Endothelial cell of umbilical vein (primary cell): Measurements from ENCODE around the gene SLC20A1. TPM values are rescaled to one million over a fixed set of nuclear protein-coding genes. Genes with fewer than 3 reads are reported as not detected.

ENCODE experiments used
- BruUV-seq: library from RNA; stranded (reverse); fragments of 400-500 nt; replicated peaks from 2 replicates; lab custom pipeline; 2021; lab: Mats Ljungman, UMichigan
- CTCF ChIA-PET: fragments of 300-600, 350-600 bp; sonication (Branson Sonifier 250); formaldehyde crosslinking; loops from one replicate; lab custom pipeline; 2021; ENCODE audit warnings: antibody characterized with exemption, inconsistent platforms; lab: Charles Lee
- POLR2A ChIA-PET: fragments of 300-600, 350-600 bp; sonication (Branson Sonifier 250); formaldehyde crosslinking; loops from one replicate; lab custom pipeline; 2021; ENCODE audit warnings: antibody characterized with exemption, inconsistent platforms; lab: Charles Lee
- DNase-seq: peaks from one replicate; pipeline ENCODE4 v3.0.0-alpha.2; 2011; ENCODE audit warnings: low read depth, low spot score
- FAIRE-seq: peaks from 2 replicates; lab custom pipeline; 2011; peaks lifted over from hg19 to GRCh38; lab: Jason Lieb, UNC
- H2AFZ ChIP-seq: 2 replicates; pipeline ENCODE4 v1.6.0; 2012; ENCODE audit warnings: low read depth, low read length, control low read depth, inconsistent platforms
- H3K27ac ChIP-seq: 2 replicates; pipeline ENCODE4 v1.5.1; 2011; ENCODE audit warnings: low read depth, mild to moderate bottlenecking, control low read depth, low read length, moderate library complexity; ENCODE audit not compliant: insufficient read depth
- H3K27me3 ChIP-seq, 2 experiments: 2 replicates each; pipeline versions ENCODE4 v1.6.0 to v1.6.1; 2011; ENCODE audit warnings: low read length in 2 of 2, mixed read lengths in 1 of 2; ENCODE audit not compliant: control insufficient read depth in 2 of 2, insufficient read depth in 2 of 2
- H3K36me3 ChIP-seq, 2 experiments: 2 replicates in 1 of 2; 3 replicates in 1 of 2; pipeline ENCODE4 v1.5.1; 2011; ENCODE audit warnings: low read length in 2 of 2, mild to moderate bottlenecking in 1 of 2, moderate library complexity in 1 of 2; ENCODE audit not compliant: control insufficient read depth in 2 of 2, insufficient read depth in 2 of 2; ENCODE audit errors: extremely low read depth in 1 of 2
- H3K4me1 ChIP-seq: 3 replicates; pipeline ENCODE4 v1.5.1; 2011; ENCODE audit warnings: mild to moderate bottlenecking, low read length; ENCODE audit not compliant: control insufficient read depth, insufficient read depth; ENCODE audit errors: extremely low read depth
- H3K4me2 ChIP-seq: 2 replicates; pipeline ENCODE4 v1.6.1; 2011; ENCODE audit warnings: low read length, control low read depth, mixed read lengths; ENCODE audit not compliant: insufficient read depth
- H3K4me3 ChIP-seq, 3 experiments: fragments of 200-600 bp in 1 of 3; sonication (generic), shearing (Covaris generic) in 1 of 3; replicated peaks in 1 of 3; 2 replicates each; pipeline ENCODE4 v1.5.1; 2011 to 2016; ENCODE audit warnings: control low read depth in 3 of 3, low read length in 3 of 3, mild to moderate bottlenecking in 2 of 3, inconsistent platforms in 1 of 3, low read depth in 1 of 3, moderate library complexity in 1 of 3; ENCODE audit not compliant: insufficient read depth in 1 of 3
- H3K79me2 ChIP-seq: 2 replicates; pipeline ENCODE4 v1.6.0; 2012; ENCODE audit warnings: low read length, inconsistent platforms; ENCODE audit not compliant: control insufficient read depth, insufficient read depth
- H3K9ac ChIP-seq: replicated peaks from 2 replicates; pipeline ENCODE3; 2011; ENCODE audit warnings: low read length, control low read depth; ENCODE audit not compliant: insufficient read depth; ENCODE audit errors: extremely low read depth
- H3K9me1 ChIP-seq: replicated peaks from 3 replicates; pipeline ENCODE4 v1.6.0; 2011; ENCODE audit warnings: mild to moderate bottlenecking, low read length; ENCODE audit not compliant: control insufficient read depth, insufficient read depth; ENCODE audit errors: extremely low read depth
- H3K9me3 ChIP-seq: replicated peaks from 2 replicates; pipeline ENCODE4 v1.5.1; 2012; ENCODE audit warnings: low read length, inconsistent platforms; ENCODE audit not compliant: control insufficient read depth, insufficient read depth
- H4K20me1 ChIP-seq: replicated peaks from 2 replicates; pipeline ENCODE3; 2011; ENCODE audit warnings: mild to moderate bottlenecking, low read length; ENCODE audit not compliant: control insufficient read depth, insufficient read depth; ENCODE audit errors: extremely low read depth
- EZH2 ChIP-seq: IDR thresholded peaks from 2 replicates; pipeline ENCODE4 v1.6.1; 2012; ENCODE audit warnings: borderline replicate concordance, low read depth, mild to moderate bottlenecking, moderate library complexity, low read length, inconsistent platforms; ENCODE audit not compliant: severe bottlenecking
- FOS ChIP-seq: IDR thresholded peaks from 2 replicates; pipeline ENCODE4 v1.6.1; 2011; ENCODE audit warnings: mild to moderate bottlenecking, low read length, moderate library complexity, borderline replicate concordance; ENCODE audit not compliant: insufficient read depth
- MYC ChIP-seq: IDR thresholded peaks from one replicate; pipeline ENCODE4 v1.6.1; 2011; ENCODE audit warnings: mild to moderate bottlenecking, low read depth, low read length
- POLR2A ChIP-seq: IDR thresholded peaks from 2 replicates; pipeline ENCODE4 v1.6.1; 2012; ENCODE audit warnings: low read depth, mild to moderate bottlenecking, control low read depth, low read length
- dilution Hi-C: fragments of 300-500 bp; cut with MboI; formaldehyde crosslinking; loops from one replicate; pipeline ENCODE4 v1.15.0; 2019; ENCODE audit warnings: low sequenced_read_pairs; ENCODE audit not compliant: extremely low pct_ligation_motif_present
- intact Hi-C: fragments of 100-400 bp; cut with micrococcal nuclease; formaldehyde crosslinking; loops from one replicate; pipeline ENCODE4 v1.10.0; 2022
- polyA plus RNA-seq, 4 experiments: library from polyadenylated mRNA; depleted of rRNA in 3 of 4; stranded (reverse) in 3 of 4; unstranded in 1 of 4; fragments of >200 nt; gene quantifications; 2 replicates each; pipeline versions ENCODE4 v1.2.1 to v1.2.3, GENCODE V29; 2011 to 2012; ENCODE audit warnings: missing spikeins in 1 of 4
- total RNA-seq: library from RNA; stranded (reverse); gene quantifications from 2 replicates; pipeline ENCODE4 v1.2.3, GENCODE V29; 2021
- TF ChIP-seq, protein P1 (sequence below), 2 donors: IDR thresholded peaks; 1 replicate in 1 of 2; 2 replicates in 1 of 2; pipeline ENCODE4 v1.5.1; 2011; ENCODE audit warnings: low read length in 2 of 2, mild to moderate bottlenecking in 2 of 2, moderate library complexity in 2 of 2, control low read depth in 1 of 2, inconsistent platforms in 1 of 2, low read depth in 1 of 2; ENCODE audit not compliant: insufficient read depth in 1 of 2; ENCODE audit errors: extremely low read depth in 1 of 2

Gene SLC20A1
- total and polyA plus RNA-seq, 2 donors (not counting 3 experiments of a cell fraction or from before 2014, with no cell fraction given), result 52.7 to 149 TPM

DNA sequence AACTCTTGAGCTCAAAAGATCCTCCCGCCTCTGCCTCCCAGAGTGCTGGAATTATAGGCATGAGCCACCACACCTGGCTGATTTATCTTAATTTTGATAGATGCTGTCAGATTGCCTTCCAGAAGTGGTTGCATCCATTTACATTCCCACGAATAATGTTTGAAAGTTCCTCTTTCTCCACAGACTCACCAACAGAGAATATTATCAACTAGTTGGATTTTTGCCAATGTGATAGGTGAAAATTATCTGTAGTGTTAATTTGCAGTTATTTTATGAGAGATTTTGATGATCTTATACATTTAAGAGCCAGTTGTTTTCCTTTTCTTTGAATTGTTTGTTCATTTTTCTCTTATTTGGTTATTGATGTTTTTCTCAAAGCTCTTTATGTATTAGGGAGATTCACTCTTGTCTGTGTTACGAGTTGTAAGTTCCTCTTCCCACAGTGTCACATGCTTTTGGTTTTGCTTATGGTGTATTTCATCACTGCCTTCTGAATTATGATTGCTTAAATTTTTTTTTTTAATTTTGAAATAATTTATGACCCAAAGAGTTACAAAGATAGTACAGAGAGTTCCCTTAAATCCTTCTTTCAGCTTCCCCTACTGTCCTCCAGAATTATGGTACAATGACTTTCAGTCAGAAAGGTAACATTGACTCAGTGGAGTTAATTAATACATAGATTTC, 54.4 kb downstream of the SLC20A1 start:
- Histone ChIP-seq H3K27me3 (peaks cover 0 to 2% of the 10 kb centered on the region in 2 experiments), H4K20me1 (no peaks in the 10 kb centered on the region), H3K4me3 (no peak overlapping the region), H3K9me1 (no peaks in the 10 kb centered on the region), H3K9me3 (no peaks in the 10 kb centered on the region), H2AFZ (no peak overlapping the region), H3K27ac (no peak overlapping the region), H3K79me2 (no peaks in the 10 kb centered on the region), H3K4me2 (no peak overlapping the region), H3K36me3 (no peaks in the 10 kb centered on the region), H3K9ac (no peak overlapping the region), H3K4me1 (no peaks in the 10 kb centered on the region)
- DNase-seq (no peak), FAIRE-seq (no peak)
- dilution Hi-C loops (no loop called here), intact Hi-C loops (no loop called here)
- CTCF ChIA-PET, result no interaction called here
- TF ChIP-seq POLR2A (no peak), MYC (no peak), FOS (no peak), EZH2 (no peak)
- TF ChIP-seq, protein P1, sequence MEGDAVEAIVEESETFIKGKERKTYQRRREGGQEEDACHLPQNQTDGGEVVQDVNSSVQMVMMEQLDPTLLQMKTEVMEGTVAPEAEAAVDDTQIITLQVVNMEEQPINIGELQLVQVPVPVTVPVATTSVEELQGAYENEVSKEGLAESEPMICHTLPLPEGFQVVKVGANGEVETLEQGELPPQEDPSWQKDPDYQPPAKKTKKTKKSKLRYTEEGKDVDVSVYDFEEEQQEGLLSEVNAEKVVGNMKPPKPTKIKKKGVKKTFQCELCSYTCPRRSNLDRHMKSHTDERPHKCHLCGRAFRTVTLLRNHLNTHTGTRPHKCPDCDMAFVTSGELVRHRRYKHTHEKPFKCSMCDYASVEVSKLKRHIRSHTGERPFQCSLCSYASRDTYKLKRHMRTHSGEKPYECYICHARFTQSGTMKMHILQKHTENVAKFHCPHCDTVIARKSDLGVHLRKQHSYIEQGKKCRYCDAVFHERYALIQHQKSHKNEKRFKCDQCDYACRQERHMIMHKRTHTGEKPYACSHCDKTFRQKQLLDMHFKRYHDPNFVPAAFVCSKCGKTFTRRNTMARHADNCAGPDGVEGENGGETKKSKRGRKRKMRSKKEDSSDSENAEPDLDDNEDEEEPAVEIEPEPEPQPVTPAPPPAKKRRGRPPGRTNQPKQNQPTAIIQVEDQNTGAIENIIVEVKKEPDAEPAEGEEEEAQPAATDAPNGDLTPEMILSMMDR (IDR thresholded peaks at IDR 0.05; ENCODE audit: extremely low read depth in 1 of 2, insufficient read depth in 1 of 2, low read depth in 1 of 2, low read length in 2 of 2), result no peak
- no TSS peak for BruUV-seq
- POLR2A ChIA-PET, result no interaction called here

DNA sequence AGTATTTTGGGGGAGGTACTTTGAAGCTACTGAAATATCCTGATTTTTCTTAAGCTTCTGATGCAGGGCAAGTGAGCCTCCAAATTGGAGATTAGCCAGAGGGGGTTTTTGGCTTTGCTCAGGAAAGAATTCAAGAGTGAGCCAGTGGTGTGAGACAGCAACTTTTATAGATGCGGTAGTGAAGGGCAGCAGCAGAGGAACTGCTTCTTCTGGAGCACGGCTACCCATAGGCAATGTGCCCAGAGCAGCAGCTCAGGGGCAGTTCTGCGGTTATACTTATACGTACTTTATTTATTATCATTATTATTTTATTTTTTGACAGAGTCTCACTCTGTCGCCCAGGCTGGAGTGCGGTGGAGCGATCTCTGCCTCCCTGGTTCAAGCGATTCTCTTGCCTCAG, 55.3 kb downstream of the SLC20A1 start:
- BruUV-seq, result no TSS peak
- no peaks in the 10 kb centered on the region for H3K9me1 ChIP-seq
- no peak overlapping the region for H2AFZ ChIP-seq
- no peaks in the 10 kb centered on the region for H3K4me1 ChIP-seq
- no peaks in the 10 kb centered on the region for H3K9me3 ChIP-seq
- H3K27me3 ChIP-seq, result peaks cover 0 to 2% of the 10 kb centered on the region in 2 experiments
- DNase-seq, result no peak
- H3K79me2 ChIP-seq, result no peaks in the 10 kb centered on the region
- H4K20me1 ChIP-seq, result no peaks in the 10 kb centered on the region
- intact Hi-C loops, result no loop called here
- POLR2A ChIA-PET, result no interaction called here
- no peak for FAIRE-seq
- H3K9ac ChIP-seq, result no peak overlapping the region
- H3K4me3 ChIP-seq, result no peak overlapping the region
- CTCF ChIA-PET, result no interaction called here
- H3K4me2 ChIP-seq, result no peak overlapping the region
- TF ChIP-seq EZH2, result no peak
- dilution Hi-C loops, result no loop called here
- no peak overlapping the region for H3K27ac ChIP-seq
- H3K36me3 ChIP-seq, result no peaks in the 10 kb centered on the region
